ENCODE results near the gene GNGT1.

DNA sequence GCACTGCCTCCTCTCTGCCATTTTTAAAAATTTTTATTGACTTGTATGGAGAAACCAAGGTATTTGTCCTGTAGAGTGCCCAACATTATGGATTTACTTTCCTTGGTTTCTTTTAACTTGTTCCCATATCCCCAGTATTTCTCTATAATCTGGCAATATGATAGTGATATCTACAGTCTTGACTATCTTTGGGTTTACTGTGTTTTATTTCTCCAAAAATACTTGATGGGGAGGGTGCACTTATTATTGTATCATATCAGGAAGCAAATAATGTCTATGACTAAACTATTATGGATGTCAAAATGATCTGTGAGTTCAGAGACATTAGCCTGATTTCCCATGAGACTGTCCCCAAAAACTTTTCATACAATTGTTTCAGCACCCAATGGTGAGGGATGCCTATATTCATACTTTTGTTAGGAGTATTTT, 22.4 kb upstream of the GNGT1 start:
- TF ChIP-seq, protein P1, sequence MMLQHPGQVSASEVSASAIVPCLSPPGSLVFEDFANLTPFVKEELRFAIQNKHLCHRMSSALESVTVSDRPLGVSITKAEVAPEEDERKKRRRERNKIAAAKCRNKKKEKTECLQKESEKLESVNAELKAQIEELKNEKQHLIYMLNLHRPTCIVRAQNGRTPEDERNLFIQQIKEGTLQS (CRISPR knock-in tag; conservative IDR thresholded peaks at IDR 0.05): no peak
- TF ChIP-seq, protein P2, sequence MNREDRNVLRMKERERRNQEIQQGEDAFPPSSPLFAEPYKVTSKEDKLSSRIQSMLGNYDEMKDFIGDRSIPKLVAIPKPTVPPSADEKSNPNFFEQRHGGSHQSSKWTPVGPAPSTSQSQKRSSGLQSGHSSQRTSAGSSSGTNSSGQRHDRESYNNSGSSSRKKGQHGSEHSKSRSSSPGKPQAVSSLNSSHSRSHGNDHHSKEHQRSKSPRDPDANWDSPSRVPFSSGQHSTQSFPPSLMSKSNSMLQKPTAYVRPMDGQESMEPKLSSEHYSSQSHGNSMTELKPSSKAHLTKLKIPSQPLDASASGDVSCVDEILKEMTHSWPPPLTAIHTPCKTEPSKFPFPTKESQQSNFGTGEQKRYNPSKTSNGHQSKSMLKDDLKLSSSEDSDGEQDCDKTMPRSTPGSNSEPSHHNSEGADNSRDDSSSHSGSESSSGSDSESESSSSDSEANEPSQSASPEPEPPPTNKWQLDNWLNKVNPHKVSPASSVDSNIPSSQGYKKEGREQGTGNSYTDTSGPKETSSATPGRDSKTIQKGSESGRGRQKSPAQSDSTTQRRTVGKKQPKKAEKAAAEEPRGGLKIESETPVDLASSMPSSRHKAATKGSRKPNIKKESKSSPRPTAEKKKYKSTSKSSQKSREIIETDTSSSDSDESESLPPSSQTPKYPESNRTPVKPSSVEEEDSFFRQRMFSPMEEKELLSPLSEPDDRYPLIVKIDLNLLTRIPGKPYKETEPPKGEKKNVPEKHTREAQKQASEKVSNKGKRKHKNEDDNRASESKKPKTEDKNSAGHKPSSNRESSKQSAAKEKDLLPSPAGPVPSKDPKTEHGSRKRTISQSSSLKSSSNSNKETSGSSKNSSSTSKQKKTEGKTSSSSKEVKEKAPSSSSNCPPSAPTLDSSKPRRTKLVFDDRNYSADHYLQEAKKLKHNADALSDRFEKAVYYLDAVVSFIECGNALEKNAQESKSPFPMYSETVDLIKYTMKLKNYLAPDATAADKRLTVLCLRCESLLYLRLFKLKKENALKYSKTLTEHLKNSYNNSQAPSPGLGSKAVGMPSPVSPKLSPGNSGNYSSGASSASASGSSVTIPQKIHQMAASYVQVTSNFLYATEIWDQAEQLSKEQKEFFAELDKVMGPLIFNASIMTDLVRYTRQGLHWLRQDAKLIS (CRISPR knock-in tag; IDR thresholded peaks at IDR 0.05; ENCODE audit: borderline replicate concordance): no peak
- TF ChIP-seq, protein P3, sequence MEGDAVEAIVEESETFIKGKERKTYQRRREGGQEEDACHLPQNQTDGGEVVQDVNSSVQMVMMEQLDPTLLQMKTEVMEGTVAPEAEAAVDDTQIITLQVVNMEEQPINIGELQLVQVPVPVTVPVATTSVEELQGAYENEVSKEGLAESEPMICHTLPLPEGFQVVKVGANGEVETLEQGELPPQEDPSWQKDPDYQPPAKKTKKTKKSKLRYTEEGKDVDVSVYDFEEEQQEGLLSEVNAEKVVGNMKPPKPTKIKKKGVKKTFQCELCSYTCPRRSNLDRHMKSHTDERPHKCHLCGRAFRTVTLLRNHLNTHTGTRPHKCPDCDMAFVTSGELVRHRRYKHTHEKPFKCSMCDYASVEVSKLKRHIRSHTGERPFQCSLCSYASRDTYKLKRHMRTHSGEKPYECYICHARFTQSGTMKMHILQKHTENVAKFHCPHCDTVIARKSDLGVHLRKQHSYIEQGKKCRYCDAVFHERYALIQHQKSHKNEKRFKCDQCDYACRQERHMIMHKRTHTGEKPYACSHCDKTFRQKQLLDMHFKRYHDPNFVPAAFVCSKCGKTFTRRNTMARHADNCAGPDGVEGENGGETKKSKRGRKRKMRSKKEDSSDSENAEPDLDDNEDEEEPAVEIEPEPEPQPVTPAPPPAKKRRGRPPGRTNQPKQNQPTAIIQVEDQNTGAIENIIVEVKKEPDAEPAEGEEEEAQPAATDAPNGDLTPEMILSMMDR (IDR thresholded peaks at IDR 0.05): no peak
- TF ChIP-seq, protein P4, sequence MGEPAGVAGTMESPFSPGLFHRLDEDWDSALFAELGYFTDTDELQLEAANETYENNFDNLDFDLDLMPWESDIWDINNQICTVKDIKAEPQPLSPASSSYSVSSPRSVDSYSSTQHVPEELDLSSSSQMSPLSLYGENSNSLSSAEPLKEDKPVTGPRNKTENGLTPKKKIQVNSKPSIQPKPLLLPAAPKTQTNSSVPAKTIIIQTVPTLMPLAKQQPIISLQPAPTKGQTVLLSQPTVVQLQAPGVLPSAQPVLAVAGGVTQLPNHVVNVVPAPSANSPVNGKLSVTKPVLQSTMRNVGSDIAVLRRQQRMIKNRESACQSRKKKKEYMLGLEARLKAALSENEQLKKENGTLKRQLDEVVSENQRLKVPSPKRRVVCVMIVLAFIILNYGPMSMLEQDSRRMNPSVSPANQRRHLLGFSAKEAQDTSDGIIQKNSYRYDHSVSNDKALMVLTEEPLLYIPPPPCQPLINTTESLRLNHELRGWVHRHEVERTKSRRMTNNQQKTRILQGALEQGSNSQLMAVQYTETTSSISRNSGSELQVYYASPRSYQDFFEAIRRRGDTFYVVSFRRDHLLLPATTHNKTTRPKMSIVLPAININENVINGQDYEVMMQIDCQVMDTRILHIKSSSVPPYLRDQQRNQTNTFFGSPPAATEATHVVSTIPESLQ (CRISPR knock-in tag; IDR thresholded peaks at IDR 0.05): no peak
- TF ChIP-seq, protein P5, sequence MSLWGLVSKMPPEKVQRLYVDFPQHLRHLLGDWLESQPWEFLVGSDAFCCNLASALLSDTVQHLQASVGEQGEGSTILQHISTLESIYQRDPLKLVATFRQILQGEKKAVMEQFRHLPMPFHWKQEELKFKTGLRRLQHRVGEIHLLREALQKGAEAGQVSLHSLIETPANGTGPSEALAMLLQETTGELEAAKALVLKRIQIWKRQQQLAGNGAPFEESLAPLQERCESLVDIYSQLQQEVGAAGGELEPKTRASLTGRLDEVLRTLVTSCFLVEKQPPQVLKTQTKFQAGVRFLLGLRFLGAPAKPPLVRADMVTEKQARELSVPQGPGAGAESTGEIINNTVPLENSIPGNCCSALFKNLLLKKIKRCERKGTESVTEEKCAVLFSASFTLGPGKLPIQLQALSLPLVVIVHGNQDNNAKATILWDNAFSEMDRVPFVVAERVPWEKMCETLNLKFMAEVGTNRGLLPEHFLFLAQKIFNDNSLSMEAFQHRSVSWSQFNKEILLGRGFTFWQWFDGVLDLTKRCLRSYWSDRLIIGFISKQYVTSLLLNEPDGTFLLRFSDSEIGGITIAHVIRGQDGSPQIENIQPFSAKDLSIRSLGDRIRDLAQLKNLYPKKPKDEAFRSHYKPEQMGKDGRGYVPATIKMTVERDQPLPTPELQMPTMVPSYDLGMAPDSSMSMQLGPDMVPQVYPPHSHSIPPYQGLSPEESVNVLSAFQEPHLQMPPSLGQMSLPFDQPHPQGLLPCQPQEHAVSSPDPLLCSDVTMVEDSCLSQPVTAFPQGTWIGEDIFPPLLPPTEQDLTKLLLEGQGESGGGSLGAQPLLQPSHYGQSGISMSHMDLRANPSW (CRISPR knock-in tag; conservative IDR thresholded peaks at IDR 0.05; ENCODE audit: low read depth): no peak
- TF ChIP-seq, protein P6, sequence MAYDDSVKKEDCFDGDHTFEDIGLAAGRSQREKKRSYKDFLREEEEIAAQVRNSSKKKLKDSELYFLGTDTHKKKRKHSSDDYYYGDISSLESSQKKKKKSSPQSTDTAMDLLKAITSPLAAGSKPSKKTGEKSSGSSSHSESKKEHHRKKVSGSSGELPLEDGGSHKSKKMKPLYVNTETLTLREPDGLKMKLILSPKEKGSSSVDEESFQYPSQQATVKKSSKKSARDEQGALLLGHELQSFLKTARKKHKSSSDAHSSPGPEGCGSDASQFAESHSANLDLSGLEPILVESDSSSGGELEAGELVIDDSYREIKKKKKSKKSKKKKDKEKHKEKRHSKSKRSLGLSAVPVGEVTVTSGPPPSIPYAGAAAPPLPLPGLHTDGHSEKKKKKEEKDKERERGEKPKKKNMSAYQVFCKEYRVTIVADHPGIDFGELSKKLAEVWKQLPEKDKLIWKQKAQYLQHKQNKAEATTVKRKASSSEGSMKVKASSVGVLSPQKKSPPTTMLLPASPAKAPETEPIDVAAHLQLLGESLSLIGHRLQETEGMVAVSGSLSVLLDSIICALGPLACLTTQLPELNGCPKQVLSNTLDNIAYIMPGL (CRISPR knock-in tag; IDR thresholded peaks at IDR 0.05): no peak
- TF ChIP-seq CREB1 (CRISPR knock-in tag; IDR thresholded peaks at IDR 0.05) (no peak), FOXJ3 (CRISPR knock-in tag; IDR thresholded peaks at IDR 0.05; ENCODE audit: borderline replicate concordance) (no peak), MXD4 (CRISPR knock-in tag; IDR thresholded peaks at IDR 0.05; ENCODE audit: borderline replicate concordance) (no peak)
- TF ChIP-seq, protein P7, sequence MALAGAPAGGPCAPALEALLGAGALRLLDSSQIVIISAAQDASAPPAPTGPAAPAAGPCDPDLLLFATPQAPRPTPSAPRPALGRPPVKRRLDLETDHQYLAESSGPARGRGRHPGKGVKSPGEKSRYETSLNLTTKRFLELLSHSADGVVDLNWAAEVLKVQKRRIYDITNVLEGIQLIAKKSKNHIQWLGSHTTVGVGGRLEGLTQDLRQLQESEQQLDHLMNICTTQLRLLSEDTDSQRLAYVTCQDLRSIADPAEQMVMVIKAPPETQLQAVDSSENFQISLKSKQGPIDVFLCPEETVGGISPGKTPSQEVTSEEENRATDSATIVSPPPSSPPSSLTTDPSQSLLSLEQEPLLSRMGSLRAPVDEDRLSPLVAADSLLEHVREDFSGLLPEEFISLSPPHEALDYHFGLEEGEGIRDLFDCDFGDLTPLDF (CRISPR knock-in tag; IDR thresholded peaks at IDR 0.05): no peak
- TF ChIP-seq, protein P8, sequence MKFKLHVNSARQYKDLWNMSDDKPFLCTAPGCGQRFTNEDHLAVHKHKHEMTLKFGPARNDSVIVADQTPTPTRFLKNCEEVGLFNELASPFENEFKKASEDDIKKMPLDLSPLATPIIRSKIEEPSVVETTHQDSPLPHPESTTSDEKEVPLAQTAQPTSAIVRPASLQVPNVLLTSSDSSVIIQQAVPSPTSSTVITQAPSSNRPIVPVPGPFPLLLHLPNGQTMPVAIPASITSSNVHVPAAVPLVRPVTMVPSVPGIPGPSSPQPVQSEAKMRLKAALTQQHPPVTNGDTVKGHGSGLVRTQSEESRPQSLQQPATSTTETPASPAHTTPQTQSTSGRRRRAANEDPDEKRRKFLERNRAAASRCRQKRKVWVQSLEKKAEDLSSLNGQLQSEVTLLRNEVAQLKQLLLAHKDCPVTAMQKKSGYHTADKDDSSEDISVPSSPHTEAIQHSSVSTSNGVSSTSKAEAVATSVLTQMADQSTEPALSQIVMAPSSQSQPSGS (CRISPR knock-in tag; IDR thresholded peaks at IDR 0.05; ENCODE audit: borderline replicate concordance, low read depth): no peak
